DMS114 treated with DMSO at 0.1 percent for 48 hours (cell line): ENCODE measurements around the gene RPTOR.

Experiments
- DNase-seq: peaks from one replicate; lab custom pipeline; 2025; ENCODE audit not compliant: unreplicated experiment; lab: John Stamatoyannopoulos, UW

The RPTOR gene

GRCh38 chr17:80886641-80887573, 342.3 kb downstream of the RPTOR start:
- DNase-seq = no peak

- DNase-seq = no peak
Observed at GRCh38 chr17:80887639-80888175, 343.1 kb downstream of the RPTOR start.

GRCh38 chr17:80888276-80889160, 343.9 kb downstream of the RPTOR start:
- no peak for DNase-seq

GRCh38 chr17:80889231-80890195, 344.9 kb downstream of the RPTOR start:
- DNase-seq = no peak

GRCh38 chr17:80890196-80890920, 345.7 kb downstream of the RPTOR start:
- DNase-seq = no peak

- DNase-seq = no peak
Observed at GRCh38 chr17:80890921-80891396, 346.3 kb downstream of the RPTOR start.

- DNase-seq = no peak
Observed at GRCh38 chr17:80891397-80892018, 346.9 kb downstream of the RPTOR start.

GRCh38 chr17:80892019-80892855, 347.6 kb downstream of the RPTOR start:
- DNase-seq = no peak

- no peak for DNase-seq
Observed at GRCh38 chr17:80892900-80893603, 348.4 kb downstream of the RPTOR start.

- DNase-seq = no peak
Observed at GRCh38 chr17:80893604-80894438, 349.2 kb downstream of the RPTOR start.

- DNase-seq = no peak
Observed at GRCh38 chr17:80894439-80894721, 349.7 kb downstream of the RPTOR start.

GRCh38 chr17:80894726-80895125, 350.1 kb downstream of the RPTOR start:
- DNase-seq = no peak

GRCh38 chr17:80895366-80895765, 350.7 kb downstream of the RPTOR start:
- DNase-seq = no peak

- DNase-seq = no peak
Observed at GRCh38 chr17:80898716-80899115, 354.1 kb downstream of the RPTOR start.

- DNase-seq = no peak
Observed at GRCh38 chr17:80899402-80900268, 355.0 kb downstream of the RPTOR start.

- DNase-seq = no peak
Observed at GRCh38 chr17:80901319-80901718, 356.7 kb downstream of the RPTOR start.
